HEK293T (cell line): ENCODE measurements around the gene PGM5.

Experiments used
- CTCF ChIA-PET: fragments of 350-600 bp; formaldehyde crosslinking; extraction: SDS; loops from one replicate; lab custom pipeline; 2021; ENCODE audit warnings: antibody characterized with exemption, inconsistent platforms; lab: Yijun Ruan, JAX
- POLR2A ChIA-PET: fragments of 350-600 bp; formaldehyde crosslinking; extraction: SDS; loops from one replicate; lab custom pipeline; 2020; ENCODE audit warnings: antibody characterized with exemption, inconsistent platforms; lab: Yijun Ruan, JAX
- DNase-seq: peaks from one replicate; pipeline ENCODE4 v3.0.0; 2012; ENCODE audit warnings: mixed read lengths; ENCODE audit errors: extremely low spot score
- ARNT ChIP-seq: fragments of 450-650 bp; IDR thresholded peaks from 2 replicates; pipeline ENCODE4 v1.6.1; 2017; ENCODE audit warnings: mild to moderate bottlenecking
- BHLHE40 ChIP-seq: fragments of 450-650 bp; IDR thresholded peaks from 2 replicates; pipeline ENCODE4 v1.6.1; 2016; ENCODE audit warnings: mild to moderate bottlenecking, moderate library complexity, borderline replicate concordance
- CTBP1 ChIP-seq: fragments of 450-650 bp; IDR thresholded peaks from 2 replicates; pipeline ENCODE4 v1.6.1; 2016; ENCODE audit warnings: borderline replicate concordance
- ELF4 ChIP-seq: fragments of 450-650 bp; IDR thresholded peaks from 2 replicates; pipeline ENCODE4 v1.6.1; 2017; ENCODE audit warnings: antibody characterized with exemption
- FOXA1 ChIP-seq: fragments of 450-650 bp; IDR thresholded peaks from 2 replicates; pipeline ENCODE4 v1.6.1; 2016; ENCODE audit warnings: mild to moderate bottlenecking
- FOXK2 ChIP-seq: fragments of 450-650 bp; IDR thresholded peaks from 2 replicates; pipeline ENCODE4 v1.6.1; 2016; ENCODE audit warnings: mild to moderate bottlenecking
- FOXM1 ChIP-seq: fragments of 450-650 bp; IDR thresholded peaks from 2 replicates; pipeline ENCODE4 v1.6.1; 2017; ENCODE audit warnings: mild to moderate bottlenecking, borderline replicate concordance
- HDGF ChIP-seq: fragments of 450-650 bp; IDR thresholded peaks from 2 replicates; pipeline ENCODE4 v1.6.1; 2017; ENCODE audit warnings: antibody characterized with exemption, borderline replicate concordance
- L3MBTL2 ChIP-seq: fragments of 450-650 bp; conservative IDR thresholded peaks from 2 replicates; pipeline ENCODE4 v1.6.1; 2016; ENCODE audit warnings: mild to moderate bottlenecking
- LEF1 ChIP-seq: fragments of 450-650 bp; IDR thresholded peaks from 2 replicates; pipeline ENCODE4 v1.6.1; 2017; ENCODE audit warnings: mild to moderate bottlenecking, borderline replicate concordance
- NFRKB ChIP-seq: fragments of 450-650 bp; IDR thresholded peaks from 2 replicates; pipeline ENCODE4 v1.6.1; 2016; ENCODE audit warnings: mild to moderate bottlenecking, moderate library complexity
- SP1 ChIP-seq: fragments of 450-650 bp; IDR thresholded peaks from 2 replicates; pipeline ENCODE4 v1.6.1; 2017
- SUZ12 ChIP-seq: fragments of 450-650 bp; IDR thresholded peaks from 2 replicates; pipeline ENCODE4 v1.6.1; 2016; ENCODE audit warnings: mild to moderate bottlenecking
- TARDBP ChIP-seq: fragments of 450-650 bp; IDR thresholded peaks from 2 replicates; pipeline ENCODE4 v1.6.1; 2016
- ZNF384 ChIP-seq: fragments of 450-650 bp; IDR thresholded peaks from 2 replicates; pipeline ENCODE4 v1.6.1; 2016
- TF ChIP-seq, protein P1 (sequence below): fragments of 450-650 bp; IDR thresholded peaks from 2 replicates; pipeline ENCODE4 v1.6.1; 2016

PGM5 gene

DNA sequence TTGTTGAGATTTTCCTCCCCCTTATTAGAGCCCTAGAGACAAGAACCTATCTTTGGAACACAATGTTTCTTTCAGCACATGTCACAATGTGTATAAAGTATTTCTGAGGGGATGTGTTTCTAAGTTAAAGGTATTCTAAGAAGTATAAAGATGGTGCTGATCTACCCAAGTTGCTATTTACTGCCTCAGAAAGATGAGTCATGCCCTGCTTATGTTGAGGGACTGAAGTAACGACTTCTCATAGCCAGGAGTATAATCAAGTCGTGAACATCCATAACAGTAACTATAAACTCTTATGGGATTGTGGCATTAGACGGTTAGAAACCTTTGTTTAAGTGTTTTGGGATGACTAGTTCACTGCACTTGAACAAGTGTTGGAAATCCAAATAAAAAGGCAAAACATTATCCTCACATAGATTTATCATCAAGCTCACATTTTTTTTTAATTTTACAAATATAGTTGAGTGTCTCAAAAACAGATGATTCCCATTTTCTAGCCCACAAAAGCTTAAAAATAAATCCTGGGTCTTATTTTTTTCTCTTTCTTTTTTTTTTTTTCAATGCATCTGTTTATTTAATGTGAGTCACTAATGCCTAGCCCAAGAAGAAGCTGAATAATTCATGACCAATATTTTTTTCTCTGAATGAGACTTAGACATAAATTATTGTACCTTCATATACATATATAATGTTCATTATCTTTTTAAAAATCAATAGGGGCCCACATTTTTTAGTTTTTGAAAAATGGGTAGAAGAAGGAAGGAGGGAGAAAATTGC, 196.5 kb downstream of the PGM5 start:
- TF ChIP-seq FOXA1 (no peak), ELF4 (no peak)
- ChIA-PET CTCF (interaction anchor here (0.6 kb wide), 1 partner anchor 19 kb away, joined by 6 read pairs; no protein-coding TSS in a partner anchor), POLR2A (no interaction called here)
- no peak for DNase-seq

DNA sequence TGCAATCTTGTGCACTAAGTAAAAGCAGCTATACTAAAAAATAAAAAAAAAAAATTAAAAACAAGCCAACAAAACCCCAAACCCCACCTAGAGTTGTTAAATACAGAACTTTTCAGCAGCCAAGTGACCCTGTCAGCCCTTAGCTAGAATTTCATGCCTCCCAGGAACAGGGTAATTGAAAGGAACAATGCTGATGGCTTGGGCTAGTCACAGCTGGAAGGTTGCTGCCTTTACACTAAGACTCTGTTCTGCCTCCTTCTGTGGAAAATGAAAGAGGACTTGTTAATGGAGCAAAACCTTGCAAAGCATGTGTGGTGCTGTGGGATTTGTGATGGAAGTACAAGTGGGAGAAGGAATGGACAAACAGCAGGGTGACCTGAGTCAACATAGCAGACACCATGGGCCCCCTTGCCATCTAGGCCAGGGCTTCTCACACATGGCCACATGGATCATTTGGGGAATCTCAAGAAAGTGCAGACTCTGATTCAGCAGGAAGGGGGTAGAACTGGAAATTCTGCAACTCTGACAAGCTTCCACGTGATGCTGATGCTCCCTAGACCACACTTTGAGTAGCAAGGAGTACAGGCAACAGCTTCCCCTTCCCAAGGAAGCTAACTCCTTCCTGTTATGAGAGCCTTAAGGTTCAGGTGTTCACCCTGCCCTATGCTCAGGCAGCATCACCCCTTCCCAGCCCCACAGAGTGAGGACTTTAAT, 199.2 kb downstream of the PGM5 start:
- CTCF ChIA-PET, result no interaction called here
- TF ChIP-seq, protein P1, sequence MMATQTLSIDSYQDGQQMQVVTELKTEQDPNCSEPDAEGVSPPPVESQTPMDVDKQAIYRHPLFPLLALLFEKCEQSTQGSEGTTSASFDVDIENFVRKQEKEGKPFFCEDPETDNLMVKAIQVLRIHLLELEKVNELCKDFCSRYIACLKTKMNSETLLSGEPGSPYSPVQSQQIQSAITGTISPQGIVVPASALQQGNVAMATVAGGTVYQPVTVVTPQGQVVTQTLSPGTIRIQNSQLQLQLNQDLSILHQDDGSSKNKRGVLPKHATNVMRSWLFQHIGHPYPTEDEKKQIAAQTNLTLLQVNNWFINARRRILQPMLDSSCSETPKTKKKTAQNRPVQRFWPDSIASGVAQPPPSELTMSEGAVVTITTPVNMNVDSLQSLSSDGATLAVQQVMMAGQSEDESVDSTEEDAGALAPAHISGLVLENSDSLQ, result no peak
- TF ChIP-seq FOXA1, result no peak
- DNase-seq, result no peak
- POLR2A ChIA-PET, result no interaction called here

DNA sequence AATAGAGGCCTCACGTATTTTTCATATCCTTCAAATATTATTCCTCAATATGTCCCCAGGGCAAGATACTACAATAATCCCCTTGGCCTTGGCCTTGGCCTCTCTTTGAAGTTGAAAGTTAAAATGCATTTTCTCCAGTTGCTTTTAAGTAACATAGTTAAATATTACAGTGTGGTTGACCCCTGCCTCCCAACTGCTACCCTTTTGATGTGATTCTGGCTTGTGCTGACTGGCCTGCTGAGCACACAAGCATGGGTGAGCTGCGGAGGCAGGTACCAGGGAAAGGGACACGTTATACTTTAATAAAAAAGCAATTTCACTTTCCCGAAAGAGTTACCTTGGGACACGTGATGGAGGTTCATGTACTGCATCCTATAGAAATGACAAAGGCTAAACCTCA, 202.1 kb downstream of the PGM5 start:
- ChIA-PET CTCF (no interaction called here), POLR2A (no interaction called here)
- no peak for TF ChIP-seq SUZ12
- TF ChIP-seq FOXA1, result no peak
- no peak for TF ChIP-seq HDGF
- TF ChIP-seq BHLHE40, result no peak
- no peak for TF ChIP-seq ELF4
- TF ChIP-seq NFRKB, result no peak
- no peak for TF ChIP-seq FOXM1
- DNase-seq, result no peak

DNA sequence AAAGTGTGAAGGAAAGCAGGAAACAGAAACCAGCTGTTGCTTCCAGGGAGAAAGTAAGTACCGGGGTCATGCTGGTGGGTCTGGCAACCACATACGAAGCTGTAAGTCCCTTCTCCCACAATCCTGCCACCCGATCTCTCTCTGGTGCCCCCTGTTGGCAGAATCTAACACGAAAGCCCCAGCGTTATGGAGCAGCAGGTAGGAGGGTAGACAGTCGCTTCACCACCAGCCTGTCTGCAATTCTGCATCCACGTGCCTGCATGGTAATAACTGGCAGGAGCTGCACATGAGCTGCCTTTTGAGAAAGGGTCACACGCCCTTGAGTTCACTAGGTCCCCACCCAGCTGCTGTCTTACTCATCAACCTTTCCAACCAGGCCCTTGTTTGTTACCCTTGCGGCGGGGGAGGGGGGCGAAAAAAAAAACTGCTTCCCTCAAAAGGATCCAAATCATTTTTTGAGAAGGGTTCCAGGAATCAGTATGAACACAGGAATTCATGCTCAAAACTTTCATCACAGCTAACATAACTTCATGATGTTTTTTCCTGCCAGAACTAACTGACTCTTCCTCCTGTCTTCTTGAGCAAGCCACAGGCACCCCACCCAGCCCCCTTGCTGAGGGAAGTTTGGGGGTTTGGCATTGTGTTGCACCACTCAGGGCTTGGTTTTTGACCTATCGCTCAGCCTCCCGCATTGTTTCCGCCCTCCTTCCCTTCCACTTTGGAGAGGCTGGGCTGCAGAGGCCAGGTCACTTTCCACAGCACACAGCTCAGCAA, 203.8 kb downstream of the PGM5 start:
- peak; percentile 61 for DNase-seq
- ChIA-PET CTCF (interaction anchor here (0.6 to 1.0 kb wide), 3 partner anchors 9 to 36 kb away, joined by 4 read pairs; no protein-coding TSS in a partner anchor), POLR2A (no interaction called here)
- TF ChIP-seq CTBP1 (no peak), SP1 (no peak), SUZ12 (no peak), TARDBP (no peak), NFRKB (no peak), ELF4 (no peak), HDGF (no peak), FOXA1 (no peak), BHLHE40 (no peak), ZNF384 (no peak), FOXK2 (no peak), L3MBTL2 (no peak), ARNT (no peak), LEF1 (no peak), FOXM1 (no peak)
- TF ChIP-seq, protein P1, result no peak

DNA sequence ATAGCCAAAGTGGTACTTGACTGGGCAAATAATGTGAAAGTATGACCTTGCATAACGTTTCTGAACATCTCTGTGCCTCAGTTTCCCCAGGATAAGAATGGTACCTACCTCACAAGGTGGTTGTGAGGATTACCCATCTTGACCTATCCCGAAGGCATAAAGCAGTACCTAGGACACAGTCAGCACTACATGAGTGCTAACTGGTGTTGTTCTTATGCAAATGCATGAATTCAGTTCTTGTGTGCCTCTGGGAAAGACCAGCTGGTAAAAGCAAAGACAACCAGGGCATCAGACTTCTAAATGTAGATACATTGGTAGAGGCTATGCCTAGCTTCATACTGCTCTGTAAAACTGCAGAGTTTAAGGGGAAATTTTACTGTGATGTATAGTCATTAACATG, 206.1 kb downstream of the PGM5 start:
- DNase-seq, result no peak
- TF ChIP-seq HDGF (no peak), FOXA1 (no peak), L3MBTL2 (no peak), ZNF384 (no peak), NFRKB (no peak), SUZ12 (no peak), SP1 (no peak), LEF1 (no peak), ARNT (no peak), TARDBP (no peak), FOXM1 (no peak), ELF4 (no peak), BHLHE40 (no peak), CTBP1 (no peak), FOXK2 (no peak)
- ChIA-PET CTCF (no interaction called here), POLR2A (no interaction called here)

DNA sequence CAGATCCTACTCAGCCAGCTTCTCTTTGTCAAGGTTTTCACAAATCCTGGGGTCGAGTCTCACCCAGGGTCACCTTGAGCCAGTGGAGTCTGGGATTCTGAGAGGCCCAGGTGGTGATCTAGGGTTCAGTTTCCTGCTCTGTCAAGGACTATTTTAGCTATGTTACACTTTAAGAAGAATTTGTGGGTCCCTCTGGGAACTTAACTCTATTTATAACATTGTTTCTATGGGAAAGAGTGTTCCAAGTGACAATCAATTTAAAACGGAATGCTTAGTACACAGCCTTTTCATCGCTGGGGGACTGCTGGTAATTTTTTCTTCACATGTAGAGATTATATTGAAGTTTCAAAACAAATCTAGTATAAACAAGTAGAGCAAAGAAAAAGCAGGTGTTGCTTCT, 211.2 kb downstream of the PGM5 start:
- POLR2A ChIA-PET, result no interaction called here
- CTCF ChIA-PET, result interaction anchor here (1.1 to 1.6 kb wide), 2 partner anchors 8 to 12 kb away, joined by 3 read pairs; no protein-coding TSS in a partner anchor
- no peak for DNase-seq
- TF ChIP-seq ARNT, result no peak
- TF ChIP-seq, protein P1, result no peak
- no peak for TF ChIP-seq CTBP1
- TF ChIP-seq LEF1, result no peak
- no peak for TF ChIP-seq SP1
- no peak for TF ChIP-seq ZNF384
- no peak for TF ChIP-seq FOXM1
- TF ChIP-seq TARDBP, result no peak
- TF ChIP-seq ELF4, result no peak
- no peak for TF ChIP-seq FOXA1
- TF ChIP-seq SUZ12, result no peak
- no peak for TF ChIP-seq L3MBTL2
- no peak for TF ChIP-seq HDGF
- no peak for TF ChIP-seq BHLHE40
- TF ChIP-seq NFRKB, result no peak
- TF ChIP-seq FOXK2, result no peak
